Stimulated activated CD8-positive, alpha-beta memory T cell treated with anti-CD3 and anti-CD28 coated beads, Interleukin-15, amount 100 ng/mL, for 24 hours (primary cell): ENCODE results near the gene TMEM207.

Source experiments
- DNase-seq: peaks from one replicate; pipeline ENCODE4 v3.0.0-alpha.2; 2020; ENCODE audit warnings: low read depth

Gene TMEM207

GRCh38 chr3:190385731-190386688 is 63.7 kb downstream of the TMEM207 start:
- DNase-seq, result no peak

GRCh38 chr3:190384309-190384756 is 65.4 kb downstream of the TMEM207 start:
- DNase-seq, result no peak

DNA sequence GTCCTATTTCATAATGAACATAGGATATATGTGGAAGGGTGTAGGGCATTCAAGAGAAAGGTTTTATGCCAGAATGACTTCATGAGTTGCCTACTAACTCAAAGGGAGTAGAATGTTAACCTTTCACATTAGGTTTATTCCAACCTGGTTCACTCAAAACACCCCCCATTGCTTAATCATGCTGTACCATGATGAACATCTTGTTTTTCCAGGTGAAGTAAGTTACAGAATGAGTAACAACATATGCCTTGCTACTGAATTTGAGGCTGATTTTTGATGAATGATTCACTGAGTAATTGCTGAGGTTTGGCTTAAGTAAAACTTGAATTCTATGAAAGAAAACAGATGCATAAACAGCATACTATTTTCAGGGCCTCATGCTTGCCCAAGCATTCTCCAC is 67.6 kb downstream of the TMEM207 start:
- DNase-seq, result no peak

DNA sequence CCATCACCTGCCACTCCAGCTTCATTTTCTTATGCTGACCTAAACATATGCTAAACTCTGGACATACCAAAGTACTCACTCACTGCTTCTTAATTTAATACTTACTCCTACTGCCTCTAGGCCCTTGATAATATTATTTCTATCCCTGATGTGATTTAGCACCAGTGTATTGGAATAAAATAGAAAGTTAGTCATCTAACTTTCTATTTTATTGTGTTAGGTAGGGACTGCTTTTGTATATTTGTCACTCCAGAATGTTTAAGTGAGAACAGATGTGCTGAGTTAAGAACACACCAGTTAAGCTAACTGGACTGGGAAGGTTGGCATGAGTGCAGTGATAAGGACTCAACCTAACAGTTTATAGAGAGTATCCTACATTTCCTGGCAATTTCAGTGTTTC is 68.3 kb downstream of the TMEM207 start:
- DNase-seq, result no peak

- no peak for DNase-seq
Observed at GRCh38 chr3:190380184-190380583, 69.5 kb downstream of the TMEM207 start.
